Skeletal muscle cell (primary cell): ENCODE measurements around the gene LINC00632.

ENCODE experiments used
- DNase-seq: peaks from one replicate; pipeline ENCODE4 v3.0.0-alpha.2; 2010; ENCODE audit warnings: low read depth
- H3K4me3 ChIP-seq: 2 replicates; pipeline ENCODE4 v1.5.1; 2011; ENCODE audit warnings: low read depth, mild to moderate bottlenecking, control low read depth, low read length, moderate library complexity

LINC00632 gene

GRCh38 chrX:140762061-140762460, 52.5 kb downstream of the LINC00632 start:
- H3K4me3 ChIP-seq, result no peak overlapping the region
- DNase-seq, result no peak

DNA sequence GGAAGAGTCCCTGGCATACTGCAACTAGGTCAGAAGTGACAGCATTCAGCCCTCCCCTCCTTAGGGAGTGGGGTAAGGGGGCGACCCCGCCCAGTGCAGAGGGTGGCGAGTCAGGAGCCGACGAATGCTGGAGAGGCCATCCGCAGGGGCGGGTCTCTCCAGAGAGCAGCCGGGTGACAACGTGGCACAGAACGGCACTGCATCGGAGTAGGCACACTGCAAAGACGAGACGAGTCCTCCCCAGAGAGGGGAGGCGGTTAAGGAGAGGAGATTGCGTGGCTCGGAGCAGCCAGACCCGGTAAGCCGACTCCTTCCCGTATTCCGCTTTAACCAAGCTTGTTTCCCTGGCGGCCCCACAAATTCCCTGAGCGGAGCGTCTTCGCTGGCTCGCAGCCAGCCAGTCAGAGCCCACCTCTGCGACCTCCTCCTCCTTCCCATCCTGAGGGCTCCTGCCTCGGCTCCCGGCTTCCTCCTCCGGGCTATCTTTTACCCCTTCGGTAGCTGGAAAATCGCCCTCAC, 54.9 kb downstream of the LINC00632 start:
- no peak for DNase-seq
- peak overlapping the region; percentile 51 for H3K4me3 ChIP-seq

- DNase-seq, result no peak
- H3K4me3 ChIP-seq, result peak overlapping the region; percentile 51
Observed at GRCh38 chrX:140765043-140765784, 55.7 kb downstream of the LINC00632 start.

DNA sequence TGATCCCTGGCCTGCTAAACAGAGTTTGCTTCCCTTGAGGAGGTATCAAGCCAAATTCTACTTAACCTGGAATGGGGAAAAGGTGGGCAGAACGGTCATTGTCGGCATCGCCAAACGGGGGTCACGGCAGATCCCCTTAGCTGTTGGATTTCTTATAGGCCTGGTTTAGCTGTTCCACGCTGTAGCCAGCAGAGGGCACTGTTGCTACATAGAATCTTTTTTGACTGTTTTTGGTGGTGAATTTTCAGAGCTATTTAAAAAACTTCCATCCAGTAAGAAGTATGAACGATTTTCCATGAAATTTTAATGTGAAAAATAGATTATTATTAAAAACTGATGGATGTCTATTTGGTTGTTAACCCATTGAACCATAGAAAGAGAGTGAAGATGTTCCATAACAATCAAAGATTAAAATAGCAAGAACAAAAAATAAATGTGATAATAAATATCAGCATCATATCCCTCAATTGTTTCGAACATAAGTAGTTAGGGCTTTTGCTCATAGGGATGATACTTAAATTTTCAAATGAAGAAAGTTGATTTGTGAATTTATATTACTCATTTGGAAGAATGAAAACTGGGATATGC, 56.6 kb downstream of the LINC00632 start:
- peak overlapping the region; percentile 51 for H3K4me3 ChIP-seq

DNA sequence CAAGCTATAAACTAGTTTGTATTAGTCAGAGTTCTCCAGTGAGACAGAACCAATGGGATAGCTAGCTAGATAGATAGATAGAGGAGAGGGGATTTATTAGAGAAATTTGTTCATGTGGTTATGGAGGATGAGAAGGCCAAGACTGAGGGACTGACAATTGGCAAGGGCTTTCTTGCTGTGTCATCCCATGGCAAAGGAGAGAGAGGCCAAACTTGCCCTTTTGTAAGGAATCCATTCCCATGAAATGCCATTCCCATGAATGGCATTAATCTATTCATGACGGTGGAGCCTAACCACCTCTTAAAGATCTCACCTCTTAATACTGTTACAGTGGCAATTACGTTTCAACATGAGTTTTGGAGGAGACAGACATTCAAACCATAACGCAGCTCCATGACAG, 58.1 kb downstream of the LINC00632 start:
- no peak for DNase-seq
- H3K4me3 ChIP-seq, result no peak overlapping the region

More for the DNA sequence above, 56.6 kb downstream of the LINC00632 start:
- DNase-seq, result no peak

DNA sequence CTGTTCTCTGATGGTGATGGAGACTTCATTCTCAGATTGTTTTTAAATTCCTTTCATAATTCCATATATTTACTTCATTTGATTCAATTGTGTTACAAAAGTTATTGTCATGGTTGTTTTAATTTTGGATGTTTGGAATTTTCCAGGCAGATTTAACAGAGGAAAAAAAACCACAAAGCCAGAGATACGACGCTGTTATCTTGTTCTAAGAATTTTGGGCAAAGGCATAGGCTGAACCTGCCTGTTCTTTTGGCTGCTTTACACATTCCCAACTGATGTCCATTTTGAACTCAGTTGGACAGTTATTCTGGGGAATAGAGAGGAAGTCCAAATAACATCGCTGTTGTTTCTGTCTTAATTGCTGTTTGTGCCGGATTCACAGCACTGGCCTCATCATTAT, 65.7 kb downstream of the LINC00632 start:
- no peak for DNase-seq
- no peak overlapping the region for H3K4me3 ChIP-seq

- H3K4me3 ChIP-seq, result no peak overlapping the region
- no peak for DNase-seq
Observed at GRCh38 chrX:140776320-140776719, 66.8 kb downstream of the LINC00632 start.

- no peak for DNase-seq
- no peak overlapping the region for H3K4me3 ChIP-seq
Observed at GRCh38 chrX:140794642-140795041, 85.1 kb downstream of the LINC00632 start.

GRCh38 chrX:140799216-140799615, 89.7 kb downstream of the LINC00632 start:
- DNase-seq, result no peak
- no peak overlapping the region for H3K4me3 ChIP-seq

- H3K4me3 ChIP-seq, result no peak overlapping the region
- DNase-seq, result no peak
Observed at GRCh38 chrX:140804292-140804691, 94.7 kb downstream of the LINC00632 start.

DNA sequence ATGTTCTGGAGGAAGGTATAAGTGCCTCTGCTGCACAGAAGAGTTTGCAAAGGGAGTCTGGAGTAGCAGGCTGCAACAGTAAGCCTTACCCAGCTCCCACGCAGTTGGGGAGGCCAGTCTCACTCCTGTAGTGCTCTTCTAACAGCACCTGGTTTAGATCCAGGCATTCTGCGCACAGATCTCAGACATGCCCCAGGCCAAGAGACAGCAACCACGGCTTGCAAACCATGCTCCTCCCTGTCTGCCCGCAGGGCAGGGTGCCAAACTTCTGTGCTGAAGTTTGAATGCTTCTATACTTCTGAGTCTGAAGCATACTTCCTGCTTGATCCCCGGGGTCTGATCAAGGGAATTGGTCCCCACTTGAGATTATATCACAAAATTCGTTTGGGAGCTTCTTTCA, 106.3 kb downstream of the LINC00632 start:
- no peak overlapping the region for H3K4me3 ChIP-seq
- DNase-seq, result peak; percentile 18

- no peak for DNase-seq
- no peak overlapping the region for H3K4me3 ChIP-seq
Observed at GRCh38 chrX:140817943-140818342, 108.4 kb downstream of the LINC00632 start.

DNA sequence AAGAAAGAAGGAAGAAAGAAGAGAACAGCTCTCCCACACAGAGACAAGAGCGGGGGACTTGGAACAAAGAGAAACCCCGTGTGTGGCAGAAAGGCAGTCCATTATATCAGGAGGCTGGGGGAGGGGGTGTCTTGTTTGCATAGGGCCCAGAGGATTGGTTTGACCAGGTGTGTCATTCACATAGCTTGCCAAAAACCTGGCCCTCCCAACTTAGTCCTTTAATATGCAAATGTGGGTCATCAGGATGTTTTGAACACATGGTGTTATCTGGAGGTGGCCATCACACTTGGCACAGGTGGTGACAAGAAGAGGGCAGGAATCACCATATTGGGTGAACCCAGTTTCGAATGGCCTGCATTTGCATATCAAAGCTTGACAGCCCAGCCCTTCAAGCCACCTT, 111.7 kb downstream of the LINC00632 start:
- no peak overlapping the region for H3K4me3 ChIP-seq
- DNase-seq, result no peak

GRCh38 chrX:140822184-140822583, 112.6 kb downstream of the LINC00632 start:
- DNase-seq, result no peak
- H3K4me3 ChIP-seq, result no peak overlapping the region

DNA sequence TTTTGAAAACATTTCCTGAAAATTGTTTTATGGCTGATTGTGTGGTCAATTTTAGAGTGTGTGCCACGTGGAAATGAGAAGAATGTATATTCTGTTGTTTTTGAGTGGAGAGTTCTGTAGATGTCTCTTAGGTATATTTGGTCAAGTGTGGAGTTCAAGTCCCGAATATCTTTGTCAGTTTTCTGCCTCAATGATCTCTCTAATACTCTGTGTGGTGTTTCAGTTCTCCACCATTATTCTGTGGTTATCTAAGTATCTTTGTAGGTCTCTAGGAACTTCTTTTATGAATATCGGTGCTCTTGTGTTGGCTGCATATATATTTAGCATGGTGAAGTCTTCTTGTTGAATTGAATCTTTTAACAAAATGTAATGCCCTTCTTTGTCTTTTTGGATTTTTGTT, 113.3 kb downstream of the LINC00632 start:
- no peak overlapping the region for H3K4me3 ChIP-seq
- DNase-seq, result no peak

- H3K4me3 ChIP-seq, result no peak overlapping the region
Observed at GRCh38 chrX:140836874-140837273, 127.3 kb downstream of the LINC00632 start.

More at GRCh38 chrX:140836874-140837273, 127.3 kb downstream of the LINC00632 start:
- DNase-seq, result no peak
